SK-N-SH (cell line): ENCODE measurements around the gene ABCE1. TPM values are rescaled to one million over a fixed set of nuclear protein-coding genes. Genes with fewer than 3 reads are reported as not detected.

Source experiments
- polyA plus RNA-seq, 3 experiments: library from polyadenylated mRNA; depleted of rRNA; stranded (reverse); fragments of >200 nt; gene quantifications; 2 replicates each; pipeline ENCODE4 v1.2.3, GENCODE V29; 2012
- small RNA-seq, 7 experiments: library from RNA; depleted of rRNA; stranded (forward); fragments of <200 nt; gene quantifications; one replicate each; pipeline ENCODE3, GENCODE V24; 2012

The ABCE1 gene
- polyA plus RNA-seq, 1 of the 3 experiments (the other 2 are of a cell fraction): 48.3 TPM

Small RNA genes within 50 kb of the gene (small RNA-seq; reads per million reads assigned to genes)
- 0 reads per million in 7 experiments for gene RF00019

Other genes with a start within 250 kb of the ABCE1 start
- 19.1 and 24.3 TPM in 2 replicates for gene ANAPC10, start 115 bp upstream of the ABCE1 start, polyA plus RNA-seq (2012; rRNA removed)
- gene OTUD4, start 82.3 kb downstream of the ABCE1 start, polyA plus RNA-seq (2012; rRNA removed): 8.5 and 11.6 TPM in 2 replicates